ENCODE results near the gene GSTP1. TPM values are rescaled to one million over a fixed set of nuclear protein-coding genes. Genes with fewer than 3 reads are reported as not detected.
"Not testable (repeated sequence)": the region's sequence is repeated elsewhere in the genome, so short reads cannot be mapped to it uniquely, and the experiment has no call there.

The GSTP1 gene
- polyA plus RNA-seq, 1 of the 3 experiments (the other 2 are of a cell fraction), result 745 TPM

- no peak for TF ChIP-seq POLR2AphosphoS5 (IDR thresholded peaks at IDR 0.05; ENCODE audit: low read depth, low read length)
- no peak for TF ChIP-seq NFIC (IDR thresholded peaks at IDR 0.05; ENCODE audit: borderline replicate concordance)
- TF ChIP-seq FOXJ3 (CRISPR knock-in tag; IDR thresholded peaks at IDR 0.05), result no peak
- TF ChIP-seq TEAD4 (IDR thresholded peaks at IDR 0.05; ENCODE audit: borderline replicate concordance, insufficient read depth), result no peak
Observed at GRCh38 chr11:67596753-67597300, 13.2 kb downstream of the GSTP1 start (continued).

DNA sequence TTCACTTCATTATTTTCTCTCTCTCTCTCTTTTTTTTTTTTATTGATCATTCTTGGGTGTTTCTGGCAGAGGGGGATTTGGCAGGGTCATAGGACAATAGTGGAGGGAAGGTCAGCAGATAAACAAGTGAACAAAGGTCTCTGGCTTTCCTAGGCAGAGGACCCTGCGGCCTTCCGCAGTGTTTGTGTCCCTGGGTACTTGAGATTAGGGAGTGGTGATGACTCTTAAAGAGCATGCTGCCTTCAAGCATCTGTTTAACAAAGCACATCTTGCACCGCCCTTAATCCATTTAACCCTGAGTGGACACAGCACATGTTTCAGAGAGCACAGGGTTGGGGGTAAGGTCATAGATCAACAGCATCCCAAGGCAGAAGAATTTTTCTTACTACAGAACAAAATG is 13.8 kb downstream of the GSTP1 start:
- WGBS (ENCODE audit: low lambda C conversion rate), result no CpG with 5 or more reads among the region's 3 CpGs
- H3K4me2 ChIP-seq; H3K27ac ChIP-seq (ENCODE audit: low read depth in 2 of 2, low read length in 1 of 2); H3K36me3 ChIP-seq (replicated peaks in 1 of 2; ENCODE audit: control insufficient read depth in 1 of 2, insufficient read depth in 2 of 2, low read length in 1 of 2); H3K9me3 ChIP-seq; DNase-seq; H3K9me2 ChIP-seq; H3K9ac ChIP-seq; H3K27me3 ChIP-seq (ENCODE audit: insufficient read depth); H3F3A ChIP-seq (replicated peaks; ENCODE audit: insufficient read depth); H4K20me1 ChIP-seq (ENCODE audit: insufficient read depth); H3K4me3 ChIP-seq (ENCODE audit: low read depth in 2 of 2, low read length in 1 of 2); H3K4me1 ChIP-seq (ENCODE audit: control insufficient read depth in 1 of 2, insufficient read depth in 2 of 2, low read depth in 1 of 2, low read length in 1 of 2); H3K79me2 ChIP-seq (ENCODE audit: insufficient read depth); CTCF ChIA-PET; H2AFZ ChIP-seq (ENCODE audit: low read depth); POLR2A ChIA-PET: not testable (repeated sequence)

GRCh38 chr11:67597963-67598362 is 14.4 kb downstream of the GSTP1 start:
- not testable (repeated sequence) for H3K27me3 ChIP-seq (ENCODE audit: insufficient read depth)
- CTCF ChIA-PET, result interaction anchor here (1.6 kb wide), 1 partner anchor 8 kb away, joined by 5 read pairs; no protein-coding TSS in a partner anchor
- 48% methylated on average over 12 of the region's 26 CpGs for WGBS (ENCODE audit: low lambda C conversion rate)

GRCh38 chr11:67599149-67599548 is 15.5 kb downstream of the GSTP1 start:
- Histone ChIP-seq H3K4me1 (ENCODE audit: control insufficient read depth in 1 of 2, insufficient read depth in 2 of 2, low read depth in 1 of 2, low read length in 1 of 2) (no peaks in the 10 kb centered on the region), H3K9ac (no peak overlapping the region), H3K27ac (ENCODE audit: low read depth in 2 of 2, low read length in 1 of 2) (no peak overlapping the region), H3K4me3 (ENCODE audit: low read depth in 2 of 2, low read length in 1 of 2) (no peak overlapping the region), H3K36me3 (replicated peaks in 1 of 2; ENCODE audit: control insufficient read depth in 1 of 2, insufficient read depth in 2 of 2, low read length in 1 of 2) (no peaks in the 10 kb centered on the region), H2AFZ (ENCODE audit: low read depth) (no peak overlapping the region), H4K20me1 (ENCODE audit: insufficient read depth) (no peaks in the 10 kb centered on the region), H3K9me2 (no peaks in the 10 kb centered on the region), H3K9me3 (no peaks in the 10 kb centered on the region), H3K27me3 (ENCODE audit: insufficient read depth) (no peaks in the 10 kb centered on the region; the same call in 1 of the 2 replicates), H3K4me2 (no peak overlapping the region), H3K79me2 (ENCODE audit: insufficient read depth) (no peaks in the 10 kb centered on the region), H3F3A (replicated peaks; ENCODE audit: insufficient read depth) (no peaks in the 10 kb centered on the region)
- ChIA-PET POLR2A (no interaction called here), CTCF (interaction anchor here (1.6 to 1.8 kb wide), 2 partner anchors 9 to 16 kb away, joined by 4 to 5 read pairs; no protein-coding TSS in a partner anchor)
- no peak for TF ChIP-seq RFX5 (IDR thresholded peaks at IDR 0.05; ENCODE audit: low read length)
- TF ChIP-seq NRF1 (IDR thresholded peaks at IDR 0.05; ENCODE audit: low read depth, low read length), result no peak
- TF ChIP-seq ELF1 (IDR thresholded peaks at IDR 0.05), result no peak
- no peak for TF ChIP-seq SIN3A (IDR thresholded peaks at IDR 0.05; ENCODE audit: borderline replicate concordance, low read depth, low read length)
- TF ChIP-seq RAD21 (IDR thresholded peaks at IDR 0.05; ENCODE audit: low read length), result no peak
- no peak for TF ChIP-seq MAX (IDR thresholded peaks at IDR 0.05; ENCODE audit: low read depth)
- TF ChIP-seq MXI1 (IDR thresholded peaks at IDR 0.05; ENCODE audit: low read depth, low read length), result no peak
- TF ChIP-seq USF2 (IDR thresholded peaks at IDR 0.05; ENCODE audit: borderline replicate concordance, low read depth, low read length), result no peak
- WGBS (ENCODE audit: low lambda C conversion rate), result 0% methylated on average over 1 of the region's 1 CpG
- no peak for DNase-seq

More at GRCh38 chr11:67597963-67598362, 14.4 kb downstream of the GSTP1 start:
- H4K20me1 ChIP-seq (ENCODE audit: insufficient read depth); H3K4me2 ChIP-seq; POLR2A ChIA-PET; H3K9ac ChIP-seq; H3K27ac ChIP-seq (ENCODE audit: low read depth in 2 of 2, low read length in 1 of 2); H3K9me2 ChIP-seq; H3K4me1 ChIP-seq (ENCODE audit: control insufficient read depth in 1 of 2, insufficient read depth in 2 of 2, low read depth in 1 of 2, low read length in 1 of 2); H3K79me2 ChIP-seq (ENCODE audit: insufficient read depth); H2AFZ ChIP-seq (ENCODE audit: low read depth); H3K9me3 ChIP-seq; H3K36me3 ChIP-seq (replicated peaks in 1 of 2; ENCODE audit: control insufficient read depth in 1 of 2, insufficient read depth in 2 of 2, low read length in 1 of 2); DNase-seq; H3K4me3 ChIP-seq (ENCODE audit: low read depth in 2 of 2, low read length in 1 of 2); H3F3A ChIP-seq (replicated peaks; ENCODE audit: insufficient read depth): not testable (repeated sequence)
